CD14-positive monocyte (primary cell): ENCODE results near the gene PRKN. TPM values are rescaled to one million over a fixed set of nuclear protein-coding genes. Genes with fewer than 3 reads are reported as not detected.

Source experiments
- DNase-seq, 3 donors: peaks; one replicate each; pipeline ENCODE4 v3.0.0-alpha.2; 2011 to 2022
- H2AFZ ChIP-seq: 2 replicates; pipeline ENCODE4 v1.6.0; 2012; ENCODE audit warnings: mild to moderate bottlenecking, low read depth, low read length, inconsistent platforms; ENCODE audit not compliant: insufficient read depth, poor library complexity, severe bottlenecking
- H3K27ac ChIP-seq, 2 donors: 1 replicate in 1 of 2; 2 replicates in 1 of 2; pipeline ENCODE4 v1.5.1; 2012 to 2013; ENCODE audit warnings: low read length in 2 of 2, control low read depth in 1 of 2, inconsistent platforms in 1 of 2, low read depth in 1 of 2, mild to moderate bottlenecking in 1 of 2
- H3K27me3 ChIP-seq, 2 donors: one replicate each; pipeline versions ENCODE4 v1.6.0 to v1.6.1; 2011 to 2013; ENCODE audit warnings: low read length in 2 of 2; ENCODE audit not compliant: control insufficient read depth in 2 of 2, insufficient read depth in 2 of 2
- H3K36me3 ChIP-seq, 2 donors: replicated peaks in 1 of 2; 1 replicate in 1 of 2; 2 replicates in 1 of 2; pipeline versions ENCODE4 v1.5.1 to v1.6.1; 2012 to 2013; ENCODE audit warnings: low read length in 2 of 2, control low read depth in 1 of 2, inconsistent platforms in 1 of 2, mild to moderate bottlenecking in 1 of 2; ENCODE audit not compliant: insufficient read depth in 2 of 2, control insufficient read depth in 1 of 2
- H3K4me1 ChIP-seq, 2 donors: 1 replicate in 1 of 2; 2 replicates in 1 of 2; pipeline versions ENCODE4 v1.5.1 to v1.6.1; 2012 to 2013; ENCODE audit warnings: low read length in 2 of 2, control low read depth in 1 of 2, inconsistent platforms in 1 of 2, mild to moderate bottlenecking in 1 of 2, moderate library complexity in 1 of 2; ENCODE audit not compliant: insufficient read depth in 2 of 2, control insufficient read depth in 1 of 2
- H3K4me2 ChIP-seq: replicated peaks from 2 replicates; pipeline ENCODE3; 2012; ENCODE audit warnings: low read length, moderate library complexity, mild to moderate bottlenecking; ENCODE audit not compliant: poor library complexity, severe bottlenecking; ENCODE audit errors: extremely low read depth
- H3K4me3 ChIP-seq, 3 experiments: fragments of 200-600 bp in 1 of 3; sonication (generic) in 1 of 3; replicated peaks in 1 of 3; 1 replicate in 2 of 3; 2 replicates in 1 of 3; pipeline ENCODE4 v1.5.1; 2011 to 2013; ENCODE audit warnings: low read length in 3 of 3, mild to moderate bottlenecking in 3 of 3, control low read depth in 2 of 3, low read depth in 2 of 3, inconsistent platforms in 1 of 3, moderate library complexity in 1 of 3
- H3K79me2 ChIP-seq: 2 replicates; pipeline ENCODE4 v1.6.0; 2012; ENCODE audit warnings: mild to moderate bottlenecking, control low read depth, inconsistent platforms, low read length, moderate library complexity; ENCODE audit not compliant: insufficient read depth
- H3K9ac ChIP-seq: 2 replicates; pipeline ENCODE4 v1.6.0; 2017; ENCODE audit warnings: low read length, mild to moderate bottlenecking; ENCODE audit not compliant: insufficient read depth, poor library complexity, severe bottlenecking
- H3K9me3 ChIP-seq, 2 donors: replicated peaks in 1 of 2; 1 replicate in 1 of 2; 2 replicates in 1 of 2; pipeline versions ENCODE4 v1.5.1 to v1.6.1; 2012 to 2013; ENCODE audit warnings: low read length in 2 of 2, control low read depth in 1 of 2; ENCODE audit not compliant: control insufficient read depth in 1 of 2, insufficient read depth in 1 of 2
- H4K20me1 ChIP-seq: 2 replicates; pipeline ENCODE4 v1.6.0; 2012; ENCODE audit warnings: mild to moderate bottlenecking, low read length, control low read depth, moderate library complexity; ENCODE audit not compliant: insufficient read depth
- H3K27ac Mint-ChIP-seq, 7 donors: one replicate each; pipeline ENCODE4 v1.8.0; 2020; ENCODE audit warnings: mild to moderate bottlenecking in 7 of 7, mixed read lengths in 7 of 7, moderate library complexity in 6 of 7, inconsistent platforms in 2 of 7
- H3K27me3 Mint-ChIP-seq, 3 donors: one replicate each; pipeline ENCODE4 v1.8.0; 2021 to 2022; ENCODE audit warnings: low read depth in 3 of 3, mild to moderate bottlenecking in 3 of 3, mixed read lengths in 3 of 3, moderate library complexity in 3 of 3, inconsistent platforms in 1 of 3
- H3K36me3 Mint-ChIP-seq, 2 donors: one replicate each; pipeline ENCODE4 v1.8.0; 2020; ENCODE audit warnings: mixed read lengths in 2 of 2, inconsistent platforms in 1 of 2, mild to moderate bottlenecking in 1 of 2
- H3K4me1 Mint-ChIP-seq: one replicate; pipeline ENCODE4 v1.8.0; 2020; ENCODE audit warnings: mild to moderate bottlenecking, mixed read lengths
- H3K4me3 Mint-ChIP-seq, 2 donors: one replicate each; pipeline ENCODE4 v1.8.0; 2020; ENCODE audit warnings: mild to moderate bottlenecking in 2 of 2, mixed read lengths in 2 of 2, moderate library complexity in 1 of 2
- H3K9me3 Mint-ChIP-seq, 7 donors: one replicate each; pipeline ENCODE4 v1.8.0; 2020 to 2022; ENCODE audit warnings: mixed read lengths in 7 of 7, mild to moderate bottlenecking in 6 of 7, moderate library complexity in 6 of 7, inconsistent platforms in 2 of 7
- WGBS: methylation state at CpG from one replicate; pipeline ENCODE4 v1.1.5; 2013; ENCODE audit warnings: missing lambda C conversion rate; ENCODE audit not compliant: insufficient coverage; 5-methylcytosine and 5-hydroxymethylcytosine counted together
- intact Hi-C, 2 donors: fragments of 100-400 bp; cut with micrococcal nuclease; formaldehyde crosslinking; loops; one replicate each; pipeline versions ENCODE4 v1.15.0 to v1.15.1; 2023
- polyA plus RNA-seq, 3 donors: library from polyadenylated mRNA; depleted of rRNA in 1 of 3; unstranded in 2 of 3; stranded (reverse) in 1 of 3; fragments of 300-500 nt in 2 of 3; fragments of >200 nt in 1 of 3; fragmentation: Illumina TruSeq in 2 of 3; gene quantifications; 1 replicate in 2 of 3; 2 replicates in 1 of 3; pipeline ENCODE4 v1.2.3, GENCODE V29; 2012 to 2021
- TF ChIP-seq, protein P1 (sequence below): fragments of 200-600 bp; IDR thresholded peaks from one replicate; pipeline ENCODE4 v1.8.0; 2022; ENCODE audit warnings: antibody characterized with exemption, mild to moderate bottlenecking

PRKN gene
- polyA plus RNA-seq, 3 donors: 0.19 to 0.21 TPM; not detected in 1

DNA sequence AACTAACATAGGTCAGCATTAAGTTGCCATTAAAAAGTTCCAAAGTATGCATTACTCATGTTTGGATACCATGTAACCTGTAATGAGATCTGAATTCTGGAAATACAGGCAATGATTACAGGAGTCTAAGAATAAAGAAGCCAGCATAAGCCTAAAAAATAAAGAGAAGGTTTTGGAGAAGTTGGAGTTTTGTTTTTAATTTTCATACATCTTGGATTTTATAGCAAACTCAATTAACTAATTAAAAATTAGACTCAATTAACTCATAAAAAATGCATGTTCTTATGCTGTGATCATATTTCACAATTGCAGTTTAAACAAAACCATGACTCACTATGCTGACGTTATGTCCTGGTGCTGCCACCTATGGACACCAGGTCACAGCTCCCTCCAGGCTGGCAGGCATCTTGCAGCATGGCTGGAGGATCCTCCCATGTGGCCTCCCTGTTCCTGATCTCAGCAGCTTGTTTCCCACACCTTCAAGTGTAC, 804.9 kb downstream of the PRKN start:
- Mint-ChIP-seq H3K4me1 (peaks cover 6% of the 10 kb centered on the region), H3K36me3 (no peaks in the 10 kb centered on the region), H3K4me3 (no peak overlapping the region), H3K27me3 (no peaks in the 10 kb centered on the region), H3K27ac (peak overlapping the region in 1 of 7 donors; percentile 18), H3K9me3 (no peaks in the 10 kb centered on the region)
- no peaks in the 10 kb centered on the region for H3K9me3 ChIP-seq
- H3K79me2 ChIP-seq: no peaks in the 10 kb centered on the region
- peak overlapping the region in 1 of 2 donors; percentile 2 for H3K27ac ChIP-seq
- no peak overlapping the region for H3K9ac ChIP-seq
- TF ChIP-seq, protein P1, sequence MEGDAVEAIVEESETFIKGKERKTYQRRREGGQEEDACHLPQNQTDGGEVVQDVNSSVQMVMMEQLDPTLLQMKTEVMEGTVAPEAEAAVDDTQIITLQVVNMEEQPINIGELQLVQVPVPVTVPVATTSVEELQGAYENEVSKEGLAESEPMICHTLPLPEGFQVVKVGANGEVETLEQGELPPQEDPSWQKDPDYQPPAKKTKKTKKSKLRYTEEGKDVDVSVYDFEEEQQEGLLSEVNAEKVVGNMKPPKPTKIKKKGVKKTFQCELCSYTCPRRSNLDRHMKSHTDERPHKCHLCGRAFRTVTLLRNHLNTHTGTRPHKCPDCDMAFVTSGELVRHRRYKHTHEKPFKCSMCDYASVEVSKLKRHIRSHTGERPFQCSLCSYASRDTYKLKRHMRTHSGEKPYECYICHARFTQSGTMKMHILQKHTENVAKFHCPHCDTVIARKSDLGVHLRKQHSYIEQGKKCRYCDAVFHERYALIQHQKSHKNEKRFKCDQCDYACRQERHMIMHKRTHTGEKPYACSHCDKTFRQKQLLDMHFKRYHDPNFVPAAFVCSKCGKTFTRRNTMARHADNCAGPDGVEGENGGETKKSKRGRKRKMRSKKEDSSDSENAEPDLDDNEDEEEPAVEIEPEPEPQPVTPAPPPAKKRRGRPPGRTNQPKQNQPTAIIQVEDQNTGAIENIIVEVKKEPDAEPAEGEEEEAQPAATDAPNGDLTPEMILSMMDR: no peak
- no peaks in the 10 kb centered on the region for H3K36me3 ChIP-seq
- H3K4me3 ChIP-seq: no peak overlapping the region
- H3K4me1 ChIP-seq: no peaks in the 10 kb centered on the region
- peak; percentile 6 to 64 (median 14) for DNase-seq
- H3K4me2 ChIP-seq: no peak overlapping the region
- H4K20me1 ChIP-seq: no peaks in the 10 kb centered on the region
- H3K27me3 ChIP-seq: no peaks in the 10 kb centered on the region
- no peak overlapping the region for H2AFZ ChIP-seq
- WGBS: 0% methylated on average over 1 of the region's 1 CpG
- intact Hi-C loops: no loop called here

DNA sequence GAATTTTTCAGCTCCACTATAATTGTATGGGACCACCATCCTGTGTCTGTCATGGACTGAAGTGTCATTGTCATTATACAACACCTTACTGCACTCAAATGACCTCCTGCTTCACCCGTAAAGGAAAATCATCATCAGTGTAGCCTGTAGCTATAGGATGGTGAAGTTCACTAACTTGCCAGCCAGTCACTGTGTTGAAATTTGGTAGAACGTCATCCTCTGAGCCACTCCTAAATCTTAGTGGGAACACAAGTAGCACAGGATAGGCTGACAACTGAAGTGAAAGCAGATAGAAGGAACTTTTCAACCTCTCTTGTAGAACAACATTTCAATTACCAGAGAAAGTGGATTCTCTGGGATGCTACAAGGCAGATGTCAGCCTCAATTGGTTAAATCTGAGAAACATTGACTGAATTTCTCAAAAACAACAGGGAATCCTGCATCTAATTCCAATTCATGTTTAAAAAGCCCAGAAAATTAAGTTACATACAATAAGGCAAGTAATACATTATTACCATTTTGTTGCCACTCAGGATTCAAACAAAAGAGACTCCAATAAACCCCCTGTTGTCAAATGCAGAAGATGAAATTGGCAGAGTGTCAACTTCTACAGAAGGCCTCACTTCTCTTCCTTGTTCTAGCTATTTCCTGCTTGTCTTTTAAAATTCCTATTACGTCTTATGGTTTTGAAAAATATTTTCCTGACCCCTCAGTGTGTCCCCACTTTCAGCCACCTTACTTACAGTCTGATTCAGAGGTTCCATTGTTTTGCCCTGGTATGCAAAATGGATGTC, 805.8 kb downstream of the PRKN start:
- Histone ChIP-seq H3K9ac (no peak overlapping the region), H3K79me2 (no peaks in the 10 kb centered on the region), H4K20me1 (no peaks in the 10 kb centered on the region), H3K36me3 (no peaks in the 10 kb centered on the region), H3K4me3 (no peak overlapping the region), H2AFZ (no peak overlapping the region), H3K4me2 (no peak overlapping the region), H3K27ac (peak overlapping the region in 1 of 2 donors; percentile 2), H3K4me1 (no peaks in the 10 kb centered on the region), H3K9me3 (no peaks in the 10 kb centered on the region), H3K27me3 (no peaks in the 10 kb centered on the region)
- H3K27me3 Mint-ChIP-seq: no peaks in the 10 kb centered on the region
- intact Hi-C loops: no loop called here
- 50% methylated on average over 1 of the region's 3 CpGs for WGBS
- peaks cover 6% of the 10 kb centered on the region for H3K4me1 Mint-ChIP-seq
- no peak overlapping the region for H3K4me3 Mint-ChIP-seq
- H3K36me3 Mint-ChIP-seq: no peaks in the 10 kb centered on the region
- H3K27ac Mint-ChIP-seq: no peak overlapping the region
- H3K9me3 Mint-ChIP-seq: peaks cover 0 to 2% (median 0%) of the 10 kb centered on the region in 7 donors
- TF ChIP-seq, protein P1: no peak
- DNase-seq: peak in 1 of 3 donors; percentile 13
